SK-N-SH (cell line): ENCODE measurements around the gene FDPS. TPM values are rescaled to one million over a fixed set of nuclear protein-coding genes. Genes with fewer than 3 reads are reported as not detected.

Source experiments
- CTCF ChIA-PET: fragments of 300-600, 350-600 bp; formaldehyde crosslinking; extraction: SDS; loops from one replicate; lab custom pipeline; 2021; lab: Yijun Ruan, JAX
- POLR2A ChIA-PET: fragments of 350-600 bp; sonication (Branson Sonifier 250); formaldehyde crosslinking; extraction: SDS; loops from one replicate; lab custom pipeline; 2020; ENCODE audit warnings: antibody characterized with exemption, inconsistent platforms; lab: Yijun Ruan, JAX
- DNase-seq: peaks from one replicate; pipeline ENCODE4 v3.0.0; 2012
- H2AFZ ChIP-seq: fragments of 200-600 bp; sonication (generic); 2 replicates; pipeline ENCODE4 v1.8.1; 2016; ENCODE audit warnings: antibody characterized with exemption, mild to moderate bottlenecking, low read depth
- H3F3A ChIP-seq: fragments of 200-600 bp; sonication (generic); replicated peaks from 2 replicates; pipeline ENCODE3; 2016; ENCODE audit warnings: antibody characterized with exemption, mild to moderate bottlenecking; ENCODE audit not compliant: insufficient read depth
- H3K27ac ChIP-seq, 2 experiments: fragments of 200-500 bp in 1 of 2; fragments of 200-600 bp in 1 of 2; sonication (Bioruptor generic) in 1 of 2; sonication (generic), shearing (Covaris generic) in 1 of 2; 2 replicates each; pipeline versions ENCODE4 v1.5.1 to v1.6.1; 2014 to 2016; ENCODE audit warnings: low read depth in 2 of 2, inconsistent platforms in 1 of 2, low read length in 1 of 2, mild to moderate bottlenecking in 1 of 2, mixed read lengths in 1 of 2
- H3K27me3 ChIP-seq: fragments of 200-600 bp; sonication (generic), shearing (Covaris generic); 2 replicates; pipeline ENCODE4 v1.6.1; 2016; ENCODE audit warnings: mixed run types; ENCODE audit not compliant: insufficient read depth
- H3K36me3 ChIP-seq, 2 experiments: fragments of 200-500 bp in 1 of 2; fragments of 200-600 bp in 1 of 2; sonication (Bioruptor generic) in 1 of 2; sonication (generic) in 1 of 2; replicated peaks in 1 of 2; 2 replicates each; pipeline versions ENCODE3 to v1.5.1; 2014 to 2016; ENCODE audit warnings: low read length in 1 of 2, mild to moderate bottlenecking in 1 of 2; ENCODE audit not compliant: insufficient read depth in 2 of 2, control insufficient read depth in 1 of 2
- H3K4me1 ChIP-seq, 2 experiments: fragments of 200-500 bp in 1 of 2; fragments of 200-600 bp in 1 of 2; sonication (Bioruptor generic) in 1 of 2; sonication (generic), shearing (Covaris generic) in 1 of 2; 2 replicates each; pipeline versions ENCODE4 v1.5.1 to v1.6.1; 2014 to 2016; ENCODE audit warnings: low read depth in 1 of 2, low read length in 1 of 2, mixed run types in 1 of 2; ENCODE audit not compliant: insufficient read depth in 2 of 2, control insufficient read depth in 1 of 2
- H3K4me2 ChIP-seq: fragments of 200-600 bp; sonication (generic), shearing (Covaris generic); 2 replicates; pipeline ENCODE4 v1.6.1; 2017; ENCODE audit warnings: mixed run types
- H3K4me3 ChIP-seq, 2 experiments: fragments of 200-500 bp in 1 of 2; fragments of 200-600 bp in 1 of 2; sonication (Bioruptor generic) in 1 of 2; sonication (generic), shearing (Covaris generic) in 1 of 2; 2 replicates each; pipeline versions ENCODE4 v1.5.1 to v1.8.1; 2014 to 2016; ENCODE audit warnings: low read depth in 2 of 2, inconsistent platforms in 1 of 2, low read length in 1 of 2, mild to moderate bottlenecking in 1 of 2, mixed read lengths in 1 of 2, moderate library complexity in 1 of 2
- H3K79me2 ChIP-seq: fragments of 200-600 bp; sonication (generic); 2 replicates; pipeline ENCODE4 v1.8.1; 2017; ENCODE audit warnings: mild to moderate bottlenecking; ENCODE audit not compliant: insufficient read depth
- H3K9ac ChIP-seq: fragments of 200-600 bp; sonication (generic); 2 replicates; pipeline ENCODE4 v1.6.1; 2017; ENCODE audit warnings: mixed run types
- H3K9me2 ChIP-seq: fragments of 200-600 bp; sonication (generic); 2 replicates; pipeline ENCODE4 v1.6.1; 2017; ENCODE audit warnings: mixed run types
- H3K9me3 ChIP-seq: fragments of 200-600 bp; sonication (generic); 2 replicates; pipeline ENCODE4 v1.6.1; 2017; ENCODE audit warnings: mixed run types, mild to moderate bottlenecking, moderate library complexity
- H4K20me1 ChIP-seq: fragments of 200-600 bp; sonication (generic); 2 replicates; pipeline ENCODE4 v1.6.1; 2017; ENCODE audit warnings: mild to moderate bottlenecking, mixed run types; ENCODE audit not compliant: insufficient read depth
- CTCF ChIP-seq: fragments of 200-600 bp; sonication (generic); IDR thresholded peaks from 2 replicates; pipeline ENCODE4 v1.6.1; 2017; ENCODE audit warnings: antibody characterized with exemption, mild to moderate bottlenecking, moderate library complexity
- EZH2phosphoT487 ChIP-seq: fragments of 200-600 bp; sonication (generic); IDR thresholded peaks from 2 replicates; pipeline ENCODE4 v1.6.1; 2017; ENCODE audit warnings: low read depth, mixed run types, mild to moderate bottlenecking, antibody characterized with exemption, moderate library complexity, borderline replicate concordance
- FOXM1 ChIP-seq: IDR thresholded peaks from 2 replicates; pipeline ENCODE4 v1.4.0; 2012; ENCODE audit warnings: low read depth, mild to moderate bottlenecking
- GABPA ChIP-seq: IDR thresholded peaks from 2 replicates; pipeline ENCODE4 v1.4.0; 2012; ENCODE audit warnings: low read depth, mild to moderate bottlenecking
- MEF2A ChIP-seq: IDR thresholded peaks from 2 replicates; pipeline ENCODE4 v1.4.0; 2012; ENCODE audit warnings: low read depth, borderline replicate concordance
- NFIC ChIP-seq: IDR thresholded peaks from 2 replicates; pipeline ENCODE4 v1.4.0; 2012; ENCODE audit warnings: borderline replicate concordance
- NRF1 ChIP-seq: IDR thresholded peaks from 2 replicates; pipeline ENCODE4 v1.6.1; 2012; ENCODE audit warnings: low read depth, mild to moderate bottlenecking, low read length
- POLR2AphosphoS5 ChIP-seq: IDR thresholded peaks from 2 replicates; pipeline ENCODE4 v1.6.1; 2012; ENCODE audit warnings: low read depth, low read length
- RAD21 ChIP-seq: IDR thresholded peaks from 2 replicates; pipeline ENCODE4 v1.6.1; 2012; ENCODE audit warnings: mild to moderate bottlenecking, low read length
- SMC3 ChIP-seq: IDR thresholded peaks from 2 replicates; pipeline ENCODE4 v1.6.1; 2012; ENCODE audit warnings: low read depth, low read length, improper control_type of control experiment
- YY1 ChIP-seq: IDR thresholded peaks from 2 replicates; pipeline ENCODE4 v1.4.0; 2012; ENCODE audit warnings: low read depth, mild to moderate bottlenecking
- WGBS: methylation state at CpG from one replicate; pipeline ENCODE4 v1.1.6; 2017; ENCODE audit warnings: low lambda C conversion rate; 5-methylcytosine and 5-hydroxymethylcytosine counted together
- polyA plus RNA-seq, 3 experiments: library from polyadenylated mRNA; depleted of rRNA; stranded (reverse); fragments of >200 nt; gene quantifications; 2 replicates each; pipeline ENCODE4 v1.2.3, GENCODE V29; 2012

Gene FDPS
- polyA plus RNA-seq, 1 of the 3 experiments (the other 2 are of a cell fraction), result 126 TPM

GRCh38 chr1:155307247-155307740, 1.4 kb upstream of the FDPS start:
- TF ChIP-seq POLR2AphosphoS5 (no peak), CTCF (peak; percentile 57), NRF1 (no peak), MEF2A (no peak), EZH2phosphoT487 (no peak), NFIC (no peak), SMC3 (peak; percentile 44), GABPA (no peak), RAD21 (peak; percentile 63)
- TF ChIP-seq, all 33 proteins: peak for 3
- CTCF ChIA-PET, result interaction anchor here (0.6 to 3.5 kb wide), 22 partner anchors 10 to 222 kb away, joined by 3 to 51 read pairs (median 3); partner anchors contain the start of genes CLK2, HCN3 and RUSC1
- H3K9me3 ChIP-seq, result no peaks in the 10 kb centered on the region
- no peak overlapping the region for H3K27ac ChIP-seq
- no peaks in the 10 kb centered on the region for H3K36me3 ChIP-seq
- no peak overlapping the region for H3K4me2 ChIP-seq
- peaks cover 0 to 10% of the 10 kb centered on the region in 2 experiments; a peak in 1 of 4 replicates for H3K4me1 ChIP-seq
- POLR2A ChIA-PET, result interaction anchor here (1.4 to 1.9 kb wide), 2 partner anchors 15 to 56 kb away, joined by 4 to 5 read pairs; no protein-coding TSS in a partner anchor
- H4K20me1 ChIP-seq, result no peaks in the 10 kb centered on the region
- no peak overlapping the region for H3K9ac ChIP-seq
- H3K9me2 ChIP-seq, result no peaks in the 10 kb centered on the region
- H2AFZ ChIP-seq, result no peak overlapping the region
- H3K27me3 ChIP-seq, result no peaks in the 10 kb centered on the region
- H3F3A ChIP-seq, result peaks cover 12% of the 10 kb centered on the region
- 71% methylated on average over 6 of the region's 6 CpGs for WGBS
- DNase-seq, result no peak
- H3K4me3 ChIP-seq, result no peak overlapping the region; a peak in 1 of 4 replicates
- peaks cover 30% of the 10 kb centered on the region for H3K79me2 ChIP-seq

- H3K27me3 ChIP-seq, result no peaks in the 10 kb centered on the region
- peak; percentile 48 for DNase-seq
- H3K36me3 ChIP-seq, result peaks cover 3 to 14% of the 10 kb centered on the region in 2 experiments
- peaks cover 30% of the 10 kb centered on the region for H3K79me2 ChIP-seq
- peak overlapping the region; percentile 84 for H3K9ac ChIP-seq
- 7% methylated on average over 6 of the region's 11 CpGs for WGBS
- H3K4me1 ChIP-seq, result peaks cover 0 to 10% of the 10 kb centered on the region in 2 experiments; a peak in 1 of 4 replicates
- H3K9me2 ChIP-seq, result no peaks in the 10 kb centered on the region
- H3F3A ChIP-seq, result peaks cover 12% of the 10 kb centered on the region
- H2AFZ ChIP-seq, result peak overlapping the region; percentile 36; the same call in 1 of the 2 replicates
- no peaks in the 10 kb centered on the region for H4K20me1 ChIP-seq
- no peaks in the 10 kb centered on the region for H3K9me3 ChIP-seq
- TF ChIP-seq YY1 (peak; percentile 67; the same call in 1 of the 2 replicates), FOXM1 (no peak), NFIC (0 out of 2 replicates have a peak, but pooled peaks have one; percentile 14)
- POLR2A ChIA-PET, result interaction anchor here (1.7 kb wide), 1 partner anchor 11 kb away, joined by 7 read pairs; the partner anchor contains the start of gene RUSC1
- peak overlapping the region; percentile 74 to 76 for H3K4me3 ChIP-seq
- H3K27ac ChIP-seq, result peak overlapping the region; percentile 77 to 92
- H3K4me2 ChIP-seq, result peak overlapping the region; percentile 85
- CTCF ChIA-PET, result interaction anchor here (0.8 to 3.4 kb wide), 4 partner anchors 12 to 59 kb away, joined by 3 to 19 read pairs (median 6); partner anchors contain the start of gene CLK2
Measured at GRCh38 chr1:155309423-155310021, 856 bp downstream of the FDPS start.
